SK-N-MC (cell line): ENCODE data around the gene JPH4.

Experiments
- EZH2 ChIP-seq: fragments of 200-600 bp; sonication (generic); IDR thresholded peaks from one replicate; pipeline ENCODE4 v1.6.1; 2017; ENCODE audit warnings: antibody characterized with exemption
- FOXP2 ChIP-seq: optimal IDR thresholded peaks from 2 replicates; pipeline ENCODE3; 2011; ENCODE audit warnings: mild to moderate bottlenecking, moderate library complexity; ENCODE audit not compliant: insufficient read depth; ENCODE audit errors: extremely low read length, control extremely low read depth
- POLR2AphosphoS5 ChIP-seq: IDR thresholded peaks from 2 replicates; pipeline ENCODE4 v1.6.1; 2012; ENCODE audit warnings: mild to moderate bottlenecking, low read depth, low read length, borderline replicate concordance

- TF ChIP-seq EZH2: no peak
- no peak for TF ChIP-seq POLR2AphosphoS5
- no peak for TF ChIP-seq FOXP2
Observed at GRCh38 chr14:23578560-23579310, at the start of gene JPH4.
